ENCODE data around the gene PLA2G2A.
"Not testable (repeated sequence)": the region's sequence is repeated elsewhere in the genome, so short reads cannot be mapped to it uniquely, and the experiment has no call there.

The PLA2G2A gene

GRCh38 chr1:19971664-19972063 is 7.8 kb downstream of the PLA2G2A start:
- DNase-seq = no peak

GRCh38 chr1:19969898-19970660 is 9.3 kb downstream of the PLA2G2A start:
- no peak for DNase-seq

GRCh38 chr1:19967808-19968207 is 11.6 kb downstream of the PLA2G2A start:
- no peak for DNase-seq

- DNase-seq = no peak
These were observed 14.9 kb downstream of the PLA2G2A start for GRCh38 chr1:19964542-19964941.

- DNase-seq = no peak
These were observed 15.8 kb downstream of the PLA2G2A start for GRCh38 chr1:19963636-19964035.

GRCh38 chr1:19960591-19960990 is 18.8 kb downstream of the PLA2G2A start:
- no peak for DNase-seq

GRCh38 chr1:19957779-19958178 is 21.6 kb downstream of the PLA2G2A start:
- DNase-seq = no peak

- DNase-seq = no peak
These were observed 23.8 kb downstream of the PLA2G2A start for GRCh38 chr1:19955534-19956170.

- DNase-seq = no peak
These were observed 25.4 kb downstream of the PLA2G2A start for GRCh38 chr1:19954059-19954458.

GRCh38 chr1:19949016-19949415 is 30.4 kb downstream of the PLA2G2A start:
- no peak for DNase-seq

GRCh38 chr1:19946971-19947370 is 32.4 kb downstream of the PLA2G2A start:
- no peak for DNase-seq

GRCh38 chr1:19946331-19946751 is 33.1 kb downstream of the PLA2G2A start:
- no peak for DNase-seq

GRCh38 chr1:19945914-19946313 is 33.5 kb downstream of the PLA2G2A start:
- no peak for DNase-seq

- no peak for DNase-seq
These were observed 36.8 kb downstream of the PLA2G2A start for GRCh38 chr1:19942657-19943056.

- no peak for DNase-seq
These were observed 37.3 kb downstream of the PLA2G2A start for GRCh38 chr1:19942088-19942487.

- no peak for DNase-seq
These were observed 38.2 kb downstream of the PLA2G2A start for GRCh38 chr1:19941206-19941568.

- no peak for DNase-seq
These were observed 38.8 kb downstream of the PLA2G2A start for GRCh38 chr1:19940486-19941205.

- no peak for DNase-seq
These were observed 40.9 kb downstream of the PLA2G2A start for GRCh38 chr1:19938472-19938871.

- DNase-seq = no peak
These were observed 43.2 kb downstream of the PLA2G2A start for GRCh38 chr1:19936061-19936750.

GRCh38 chr1:19934336-19934735 is 45.1 kb downstream of the PLA2G2A start:
- no peak for DNase-seq

GRCh38 chr1:19932866-19933265 is 46.6 kb downstream of the PLA2G2A start:
- no peak for DNase-seq

GRCh38 chr1:19927130-19927421 is 52.3 kb downstream of the PLA2G2A start:
- not testable (repeated sequence) for DNase-seq

- DNase-seq = no peak
These were observed 52.9 kb downstream of the PLA2G2A start for GRCh38 chr1:19926296-19927129.
